ENCODE results near the gene VEGFA.
"Not testable (repeated sequence)": the region's sequence is repeated elsewhere in the genome, so short reads cannot be mapped to it uniquely, and the experiment has no call there.

VEGFA gene

DNA sequence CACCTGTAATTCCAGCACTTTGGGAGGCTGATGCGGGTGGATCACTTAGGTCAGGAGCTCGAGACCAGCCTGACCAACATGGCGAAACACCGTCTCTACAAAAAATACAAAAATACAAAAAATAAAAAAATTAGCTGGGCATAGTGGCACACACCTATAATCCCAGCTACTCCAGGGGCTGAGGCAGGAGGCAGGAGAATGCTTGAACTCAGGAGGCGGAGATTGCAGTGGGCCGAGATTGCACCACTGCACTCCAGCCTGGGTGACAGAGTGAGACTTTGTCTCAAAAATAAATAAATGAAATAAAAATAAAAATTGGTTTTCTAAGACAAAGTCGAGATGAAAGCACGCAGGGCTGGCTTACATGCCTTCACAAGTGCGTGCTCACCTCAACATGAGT is 49.0 kb downstream of the VEGFA start:
- in situ Hi-C loops (cut with MboI; ENCODE audit: low sequenced_read_pairs), result not testable (repeated sequence)

DNA sequence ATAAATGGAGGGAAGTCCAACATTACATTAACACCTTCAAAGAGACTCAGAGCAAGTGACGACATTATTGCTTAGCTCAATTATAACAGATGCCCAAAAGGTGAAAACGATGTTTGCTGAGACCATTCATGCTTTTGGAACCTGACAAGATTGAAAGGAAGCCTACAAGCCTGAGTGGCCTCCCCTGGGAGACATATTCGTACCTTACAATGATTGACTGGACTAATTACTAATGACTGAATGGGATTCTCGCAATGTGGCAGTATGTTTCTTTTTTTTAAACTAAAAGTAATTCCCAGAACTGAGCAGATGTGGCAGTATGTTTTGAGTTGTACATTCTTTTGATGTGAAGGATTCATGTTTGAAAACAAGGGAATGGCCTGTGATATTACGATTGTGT is 49.9 kb downstream of the VEGFA start:
- in situ Hi-C loops (cut with MboI; ENCODE audit: low sequenced_read_pairs), result no loop called here

DNA sequence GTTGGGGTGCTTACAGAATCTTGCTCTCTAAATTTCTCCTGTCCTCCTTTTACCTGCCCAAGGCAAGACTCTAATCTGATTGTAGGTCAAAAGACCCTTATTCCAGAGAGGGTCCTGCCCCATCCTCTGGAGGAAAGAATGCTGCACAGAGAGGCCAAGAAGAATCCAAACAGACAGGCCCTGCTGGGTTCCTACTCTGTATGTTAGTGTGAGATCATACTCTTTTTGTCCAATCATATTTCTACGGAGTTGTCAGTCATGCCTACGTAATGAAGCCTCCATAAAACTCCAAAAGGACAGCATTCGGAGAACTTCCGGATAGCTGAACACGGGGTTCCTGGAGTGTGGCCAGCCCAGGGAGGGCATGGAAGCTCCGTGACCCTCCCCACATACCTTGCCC is 50.5 kb downstream of the VEGFA start:
- in situ Hi-C loops (cut with MboI; ENCODE audit: low sequenced_read_pairs), result no loop called here

DNA sequence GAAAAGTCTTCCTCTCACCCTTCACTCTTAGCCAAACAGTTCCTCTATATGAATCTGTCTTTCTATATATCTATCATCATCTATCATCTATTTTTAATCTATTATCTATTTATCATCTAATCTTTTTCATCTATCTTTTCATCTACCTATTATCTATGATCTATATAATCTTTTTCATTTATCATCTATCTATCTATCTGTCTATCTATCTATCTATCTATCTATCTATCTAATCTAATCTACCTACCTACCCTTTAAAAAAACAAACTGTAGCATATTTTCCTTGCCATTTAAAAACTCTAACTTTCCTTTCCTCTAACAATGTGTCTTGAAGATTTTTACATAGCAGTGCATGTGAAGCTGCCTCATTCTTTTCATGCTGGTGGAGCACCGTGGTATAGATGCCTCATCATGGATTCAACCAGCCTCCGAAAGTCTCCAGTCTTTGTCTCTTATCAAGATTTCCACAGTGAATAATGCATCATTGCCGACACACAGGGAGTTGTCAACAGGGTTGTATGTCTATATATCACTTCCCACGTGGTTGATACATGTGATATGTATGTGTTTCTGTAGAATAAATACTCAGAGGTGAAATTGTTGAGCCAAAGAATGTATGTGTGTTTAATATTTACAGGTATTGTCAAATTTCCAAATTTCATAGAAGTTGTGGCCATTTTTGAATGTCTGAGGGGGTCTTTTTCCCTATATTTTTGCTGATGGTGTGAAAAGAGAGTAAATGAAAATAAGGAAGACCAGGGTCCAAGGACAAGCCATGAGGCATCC is 51.3 kb downstream of the VEGFA start:
- in situ Hi-C loops (cut with MboI; ENCODE audit: low sequenced_read_pairs), result no loop called here

DNA sequence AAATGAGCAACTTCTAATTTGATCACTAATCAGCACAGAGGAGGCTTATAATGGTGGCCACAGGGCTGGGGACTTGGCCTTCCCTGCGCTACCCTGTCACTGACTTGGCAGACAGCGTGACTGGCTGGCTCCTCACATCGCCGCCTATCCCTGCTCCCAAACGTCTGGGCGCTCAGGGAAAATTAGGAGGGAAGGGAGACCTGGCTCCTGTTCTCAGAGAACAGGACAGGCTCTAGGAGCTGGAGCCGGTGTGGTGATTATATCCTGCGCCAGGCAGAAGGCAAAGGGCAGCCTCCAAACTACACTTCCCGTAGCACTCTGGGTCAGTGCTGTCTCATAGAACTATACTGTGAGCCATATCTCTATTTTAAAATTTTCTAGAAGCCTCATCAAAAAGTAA is 53.4 kb downstream of the VEGFA start:
- in situ Hi-C loops (cut with MboI; ENCODE audit: low sequenced_read_pairs), result no loop called here

DNA sequence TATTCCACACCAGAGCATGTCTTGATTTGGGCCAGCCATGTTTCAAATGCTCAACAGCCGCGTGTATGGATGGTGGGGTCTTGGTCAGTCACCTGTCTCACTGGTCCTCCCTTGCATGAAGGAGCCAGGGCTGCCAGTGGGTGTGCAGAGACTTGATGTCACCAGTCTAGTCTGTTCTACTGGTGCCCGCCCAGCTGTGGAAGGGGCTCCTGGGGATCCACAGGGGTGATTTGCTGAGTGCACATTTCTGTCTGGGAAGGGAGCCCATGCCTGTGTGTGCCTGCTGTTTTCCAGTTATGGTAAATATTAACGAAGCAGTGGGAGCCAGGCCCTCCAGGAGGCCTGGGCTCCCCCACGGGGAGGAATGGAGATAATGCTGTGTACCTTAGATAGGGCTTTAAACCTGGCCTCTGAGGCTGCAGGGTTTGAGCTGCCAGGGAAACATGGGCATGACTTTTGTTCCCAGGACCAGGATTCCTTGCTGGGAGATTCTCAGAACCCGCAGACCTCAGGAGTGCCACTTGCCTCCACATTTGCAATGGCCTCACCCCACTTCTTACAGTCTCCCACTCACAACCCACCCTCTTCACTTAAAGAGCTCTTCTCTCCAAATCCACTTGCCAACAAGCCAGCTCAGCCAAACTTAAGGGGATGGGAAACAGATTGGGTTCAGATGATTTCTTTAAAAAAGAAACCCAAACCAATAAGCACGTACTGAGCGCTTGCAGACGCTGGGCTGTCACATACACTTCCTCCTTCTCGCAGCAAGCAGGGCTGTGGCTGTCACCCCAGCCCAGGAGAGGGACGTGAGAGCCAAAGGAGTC is 54.1 kb downstream of the VEGFA start:
- in situ Hi-C loops (cut with MboI; ENCODE audit: low sequenced_read_pairs), result no loop called here

DNA sequence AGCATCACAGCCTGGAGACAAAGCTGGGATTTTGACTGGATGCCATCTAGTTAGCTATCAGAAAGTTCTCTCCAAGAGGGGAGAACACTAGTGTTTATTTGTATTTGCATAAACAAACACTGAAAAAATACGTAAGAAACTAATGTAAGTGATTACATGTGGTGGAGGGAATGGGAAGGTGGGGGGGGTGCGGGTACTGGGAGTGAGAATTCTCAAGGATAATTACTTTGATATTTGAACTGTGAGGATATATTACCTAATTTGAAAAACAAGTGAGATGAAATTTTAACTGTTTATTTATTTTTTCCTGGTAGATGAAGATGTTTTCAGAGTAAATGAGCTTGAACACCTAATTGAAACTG is 54.7 kb downstream of the VEGFA start:
- in situ Hi-C loops (cut with MboI; ENCODE audit: low sequenced_read_pairs), result no loop called here

DNA sequence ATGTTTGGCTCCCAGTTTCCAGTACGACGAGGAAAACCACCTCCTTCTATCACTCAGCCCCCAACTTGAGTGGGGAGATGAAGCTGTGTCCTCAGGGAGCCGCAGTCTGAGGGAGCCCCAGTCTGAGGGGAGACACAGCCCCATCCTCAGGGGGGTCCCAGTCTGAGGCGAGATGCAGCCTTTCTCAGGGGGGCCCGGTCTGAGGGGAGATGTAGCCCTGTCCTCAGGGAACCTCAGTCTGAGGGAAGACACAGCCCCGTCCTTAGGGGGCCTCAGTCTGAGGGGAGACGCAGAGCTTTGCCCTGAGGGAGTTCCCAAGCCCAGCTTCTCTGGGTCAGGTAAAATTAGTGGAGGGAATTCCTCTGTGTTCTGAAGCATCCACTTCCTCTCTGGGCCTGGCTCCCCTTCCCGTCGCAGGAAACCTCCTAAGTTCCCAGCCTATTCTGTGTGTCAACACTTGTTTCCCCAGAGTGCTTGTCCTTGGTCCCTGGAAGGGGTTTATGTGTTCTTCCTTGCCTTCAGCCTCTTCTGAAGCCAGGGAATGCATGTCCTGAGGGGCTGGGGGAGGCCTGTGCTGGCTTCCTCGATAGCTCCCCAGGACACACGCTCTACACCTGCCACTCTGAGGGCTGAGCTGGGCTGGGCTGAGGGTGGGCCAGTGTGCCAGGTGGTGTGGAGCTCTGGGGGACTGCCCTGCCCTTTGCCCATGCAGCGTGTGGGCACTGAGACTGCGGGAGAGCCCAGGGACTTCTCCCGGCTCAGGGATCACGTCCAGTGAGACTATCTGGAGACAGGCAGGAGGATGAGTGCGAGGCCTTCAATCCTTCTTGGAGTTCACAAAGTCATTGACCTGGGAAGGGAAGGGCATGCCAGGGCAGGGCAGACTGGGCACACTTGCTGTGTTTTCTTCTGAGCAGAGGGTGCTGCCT is 55.4 kb downstream of the VEGFA start:
- in situ Hi-C loops (cut with MboI; ENCODE audit: low sequenced_read_pairs), result no loop called here

DNA sequence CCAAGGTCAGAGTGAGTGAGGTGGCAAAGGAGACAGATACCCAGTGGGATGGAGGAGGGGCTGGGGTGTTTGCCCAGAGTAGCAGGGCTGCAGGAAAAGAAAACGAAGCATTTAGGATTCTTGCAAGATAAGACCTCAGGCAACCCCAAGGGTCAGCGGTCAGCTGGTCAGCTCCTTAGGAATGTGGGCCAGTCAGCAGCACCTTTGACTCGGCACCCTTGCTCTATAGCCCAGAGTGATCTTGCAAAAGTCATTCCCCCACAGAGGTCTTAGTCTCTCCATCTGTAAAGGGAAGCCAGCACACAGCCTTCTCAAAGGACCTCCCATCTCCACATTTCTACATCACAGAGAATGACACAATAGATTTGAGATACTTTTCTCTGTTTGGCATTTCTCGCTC is 56.7 kb downstream of the VEGFA start:
- in situ Hi-C loops (cut with MboI; ENCODE audit: low sequenced_read_pairs), result no loop called here

DNA sequence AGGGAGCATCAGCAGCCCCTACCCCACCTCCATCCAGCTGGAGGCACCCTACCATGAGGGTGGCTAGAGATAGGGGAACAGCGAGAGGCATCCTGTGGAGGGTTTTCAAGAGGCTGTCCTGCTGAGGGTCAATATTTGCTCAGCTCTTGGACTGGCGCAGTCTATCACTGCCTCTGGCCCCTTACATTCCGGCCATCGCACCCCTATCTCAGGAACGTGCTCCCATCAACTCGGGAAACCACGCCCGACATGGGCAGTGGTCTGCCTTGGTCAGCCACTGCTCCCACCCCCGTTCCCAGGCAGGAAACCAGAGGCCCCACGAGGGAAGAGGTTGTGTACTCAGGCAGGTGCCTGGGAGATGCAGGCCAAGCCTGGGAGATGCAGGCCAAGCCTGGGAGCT is 57.9 kb downstream of the VEGFA start:
- in situ Hi-C loops (cut with MboI; ENCODE audit: low sequenced_read_pairs), result no loop called here

DNA sequence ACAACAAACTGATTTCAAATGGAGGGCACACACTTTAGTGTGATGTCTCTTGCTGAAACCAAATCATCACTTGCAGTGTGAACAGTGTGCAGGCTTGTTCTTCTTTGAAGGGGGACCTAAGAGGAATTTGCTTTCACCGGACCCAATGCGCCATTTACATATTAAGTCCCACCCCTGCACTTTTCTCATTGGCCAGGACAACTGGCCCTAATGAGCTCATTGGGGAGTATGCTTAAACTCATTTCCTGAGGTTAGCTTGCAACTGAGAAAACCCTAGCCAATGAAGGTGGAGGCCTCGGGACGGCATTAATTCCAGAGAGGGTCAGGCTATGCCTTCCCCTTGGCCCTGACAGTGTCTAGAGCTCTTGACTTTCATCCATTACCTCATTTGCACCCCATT is 58.7 kb downstream of the VEGFA start:
- in situ Hi-C loops (cut with MboI; ENCODE audit: low sequenced_read_pairs), result no loop called here

DNA sequence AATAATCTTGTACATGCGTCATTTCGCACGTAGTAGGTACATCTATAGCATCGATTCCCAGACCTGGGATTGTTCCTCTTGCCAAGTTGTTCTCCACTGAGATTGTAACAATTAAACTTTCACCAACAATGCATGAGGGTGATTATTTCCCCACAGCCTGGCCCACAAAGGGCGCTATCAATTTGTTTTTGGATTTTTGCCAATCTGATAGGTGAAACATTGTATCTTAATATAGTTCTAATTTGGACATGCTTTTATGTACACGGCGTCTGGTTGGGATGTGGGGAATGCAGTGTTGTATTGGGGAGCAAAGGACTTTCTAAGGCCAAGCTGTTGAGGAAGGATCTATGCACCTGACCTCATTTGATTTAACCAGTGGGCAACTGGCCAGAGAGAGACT is 59.5 kb downstream of the VEGFA start:
- in situ Hi-C loops (cut with MboI; ENCODE audit: low sequenced_read_pairs), result no loop called here

DNA sequence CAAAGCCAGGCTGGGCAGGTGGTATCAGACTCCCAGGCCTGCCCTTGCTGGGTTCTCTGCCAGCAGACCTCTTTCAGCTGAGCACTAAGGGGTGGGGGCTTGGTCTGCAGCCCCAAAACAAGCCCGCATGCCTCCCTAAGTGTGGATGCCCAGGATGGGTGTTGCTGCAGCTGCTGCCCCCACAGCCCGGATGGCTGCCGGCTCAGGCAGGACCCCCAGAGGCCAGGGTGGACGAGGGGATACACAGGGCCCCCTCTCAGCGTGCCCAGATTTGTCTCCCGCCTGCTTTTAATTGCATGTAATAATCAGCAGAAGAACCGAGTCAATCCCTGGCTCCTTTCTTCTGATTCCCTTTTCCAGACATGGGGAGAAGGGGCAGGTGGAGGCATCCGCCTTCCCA is 60.8 kb downstream of the VEGFA start:
- in situ Hi-C loops (cut with MboI; ENCODE audit: low sequenced_read_pairs), result no loop called here

DNA sequence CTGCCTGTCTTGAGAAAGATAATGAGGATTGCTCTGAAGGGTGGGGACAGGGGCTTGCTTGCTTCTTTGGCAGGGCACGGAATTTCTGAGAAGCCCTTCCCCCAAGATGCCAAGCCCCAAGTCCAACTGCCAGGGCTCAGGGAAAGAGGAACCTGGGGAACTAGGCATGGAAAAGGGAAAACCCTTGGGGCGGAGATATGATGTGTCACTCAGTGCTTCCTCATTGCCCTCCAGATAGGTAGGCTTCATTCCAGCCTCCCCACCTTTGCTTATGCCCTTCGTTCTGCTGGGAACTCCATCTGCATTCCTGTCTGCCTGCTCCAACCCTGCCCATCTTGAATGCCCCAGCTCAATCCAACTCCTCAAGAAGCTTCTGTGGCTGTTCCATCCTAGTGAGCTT is 61.2 kb downstream of the VEGFA start:
- in situ Hi-C loops (cut with MboI; ENCODE audit: low sequenced_read_pairs), result no loop called here

DNA sequence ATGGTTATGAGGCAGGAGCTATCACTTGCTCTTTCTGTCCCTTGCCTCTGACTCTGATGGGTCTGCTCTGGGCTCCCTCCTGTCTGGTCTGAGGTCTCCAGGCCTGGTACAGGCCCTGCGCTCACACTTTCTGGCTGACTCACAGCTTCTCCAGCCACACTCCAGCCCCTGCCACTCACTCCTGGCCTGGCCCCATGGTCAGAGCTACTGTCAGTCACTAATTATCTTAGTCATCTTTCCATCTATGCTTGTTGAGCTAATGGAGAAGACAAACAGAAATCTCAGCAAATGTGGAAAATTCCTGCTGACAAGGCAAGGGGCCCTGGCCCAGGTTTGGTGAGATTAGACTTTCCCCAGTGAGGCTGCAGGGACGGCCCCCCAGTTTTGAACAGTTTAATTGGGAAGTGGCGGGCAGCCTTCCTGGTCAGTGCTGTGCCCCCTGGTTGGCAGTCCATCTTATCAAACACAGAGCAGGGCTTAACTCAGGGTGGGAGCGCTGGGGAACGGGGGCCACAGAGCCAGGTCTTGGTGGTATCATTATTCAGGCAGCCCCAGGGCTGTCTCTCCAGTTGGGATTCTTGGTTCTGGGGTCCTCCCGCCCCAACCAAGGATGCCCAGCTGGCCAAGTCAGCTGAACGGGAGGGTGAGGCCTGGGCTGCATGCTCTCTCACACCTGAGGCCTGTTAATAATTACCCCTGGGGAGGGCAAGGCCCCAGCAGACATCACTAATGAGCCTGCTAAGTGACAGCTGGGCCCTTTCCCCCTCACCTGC is 63.4 kb downstream of the VEGFA start:
- in situ Hi-C loops (cut with MboI; ENCODE audit: low sequenced_read_pairs), result no loop called here

DNA sequence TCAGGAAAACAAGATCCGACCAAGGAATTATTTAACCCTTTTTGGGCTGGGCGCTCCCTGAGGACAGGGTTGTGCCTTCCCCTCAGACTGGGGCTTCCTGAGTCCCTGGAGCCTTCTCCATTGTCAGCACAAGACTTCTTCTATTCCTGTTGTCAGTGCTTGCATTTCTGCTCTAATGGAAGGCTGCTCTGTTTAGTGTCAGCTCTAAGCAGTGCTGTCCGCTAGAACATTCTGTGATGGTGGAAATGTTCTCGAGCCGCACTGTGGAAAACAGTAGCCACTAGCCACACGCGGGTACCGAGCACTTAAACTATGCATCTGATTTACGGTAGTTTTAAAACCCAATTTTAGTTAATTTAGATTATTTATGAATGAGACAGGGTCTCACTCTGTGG is 64.0 kb downstream of the VEGFA start:
- in situ Hi-C loops (cut with MboI; ENCODE audit: low sequenced_read_pairs), result no loop called here

DNA sequence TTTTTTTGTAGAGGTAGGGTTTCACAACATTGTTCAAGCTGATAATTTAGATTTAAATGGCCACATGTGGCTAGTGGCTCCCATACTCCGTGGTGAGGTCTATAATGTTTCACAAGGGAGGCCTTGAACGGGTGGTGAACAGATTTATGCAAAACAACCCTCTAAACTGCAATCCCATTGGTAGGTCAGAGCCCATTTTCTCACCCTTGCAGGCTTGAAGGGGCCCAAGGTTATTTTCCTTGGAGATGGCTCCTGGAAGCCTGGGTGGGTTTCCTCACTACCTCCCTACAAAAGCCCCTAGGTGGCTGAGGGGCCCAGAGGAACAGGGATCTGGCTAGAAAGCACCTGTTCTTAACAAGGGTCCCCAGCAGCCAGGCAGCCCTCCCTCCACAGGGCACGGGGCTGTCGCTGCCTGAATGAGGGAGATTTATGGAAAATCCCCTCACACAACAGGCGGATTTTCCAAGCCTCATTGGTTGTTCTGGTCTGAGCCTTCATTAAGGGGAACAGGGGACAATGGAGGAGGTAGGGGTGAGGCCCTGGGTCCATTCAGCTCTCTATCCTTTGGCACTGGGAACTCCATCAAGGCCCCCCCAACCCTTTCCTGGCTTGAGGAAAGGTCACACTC is 64.6 kb downstream of the VEGFA start:
- in situ Hi-C loops (cut with MboI; ENCODE audit: low sequenced_read_pairs), result no loop called here

DNA sequence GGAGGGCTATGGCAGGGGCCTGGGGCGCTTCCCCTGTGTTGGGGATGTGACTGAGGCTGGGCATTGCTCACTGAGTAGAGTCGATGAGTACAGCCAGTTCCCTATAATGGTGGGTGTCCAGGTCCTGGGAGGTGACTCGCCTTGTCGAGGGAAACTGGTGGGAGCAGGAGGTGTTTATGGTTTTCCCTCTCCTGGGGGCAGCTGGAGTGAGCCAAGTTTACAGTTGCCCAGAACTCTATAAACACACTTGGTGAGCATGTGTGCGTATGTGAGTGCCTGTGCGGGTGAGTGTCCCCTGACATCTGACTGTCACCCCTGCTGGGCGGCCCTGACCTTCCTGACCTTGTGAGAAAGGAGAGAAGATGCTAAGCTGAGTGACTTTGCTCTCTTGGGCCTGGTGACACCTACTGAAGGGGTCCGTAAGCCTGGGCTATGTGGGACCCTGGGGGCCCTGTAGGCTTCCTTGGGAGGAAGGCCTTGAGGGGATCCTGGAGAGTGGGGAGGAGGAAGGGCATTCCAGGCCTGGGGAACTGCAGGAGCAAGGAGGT is 65.9 kb downstream of the VEGFA start:
- in situ Hi-C loops (cut with MboI; ENCODE audit: low sequenced_read_pairs), result no loop called here
